ENCODE measurements around the gene CLEC2B.

- no peak for TF ChIP-seq CTCF (IDR thresholded peaks at IDR 0.05 in 4 of 5, conservative IDR thresholded peaks at IDR 0.05 in 1 of 5)
- no peak for TF ChIP-seq POLR2A (IDR thresholded peaks at IDR 0.05)
Measured at GRCh38 chr12:9829982-9830381, 39.2 kb downstream of the CLEC2B start.

Data from gastrocnemius medialis (tissue), 4 donors.